HTR-8/SVneo (cell line): ENCODE measurements around the gene CD200R1L.
"Not testable (repeated sequence)": the region's sequence is repeated elsewhere in the genome, so short reads cannot be mapped to it uniquely, and the experiment has no call there.

Experiments used
- DNase-seq: peaks from one replicate; pipeline ENCODE4 v3.0.0; 2011; ENCODE audit warnings: low spot score, mixed read lengths; ENCODE audit not compliant: insufficient read length
- FAIRE-seq: peaks from 2 replicates; lab custom pipeline; 2011; peaks lifted over from hg19 to GRCh38; lab: Jason Lieb, UNC

Gene CD200R1L, protein sequence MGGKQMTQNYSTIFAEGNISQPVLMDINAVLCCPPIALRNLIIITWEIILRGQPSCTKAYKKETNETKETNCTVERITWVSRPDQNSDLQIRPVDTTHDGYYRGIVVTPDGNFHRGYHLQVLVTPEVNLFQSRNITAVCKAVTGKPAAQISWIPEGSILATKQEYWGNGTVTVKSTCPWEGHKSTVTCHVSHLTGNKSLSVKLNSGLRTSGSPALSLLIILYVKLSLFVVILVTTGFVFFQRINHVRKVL

DNA sequence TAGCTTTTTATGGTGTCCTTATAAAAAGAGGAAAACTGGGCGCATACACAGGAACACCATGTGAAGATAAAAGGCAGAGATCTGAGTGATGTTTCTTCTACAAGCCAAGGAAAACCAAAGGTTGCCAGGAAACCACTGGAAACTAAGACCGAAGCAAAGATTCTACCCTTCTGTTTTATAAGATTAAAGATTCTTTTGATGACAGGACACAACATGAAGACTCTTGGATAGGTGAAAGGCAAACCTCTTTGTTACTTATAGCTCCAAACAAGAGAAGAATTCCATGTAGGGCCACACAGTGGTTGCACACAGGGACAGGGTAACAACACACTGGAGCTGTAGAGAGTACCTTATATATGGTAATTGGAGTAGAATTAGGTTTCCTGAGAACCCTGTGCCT is at the start of gene CD200R1L:
CD200R1L (minus strand) TSS at position 101 of the 400 bp plus-strand sequence. CDS start 17,497 bp downstream, outside the sequence.
- no peak for FAIRE-seq

DNA sequence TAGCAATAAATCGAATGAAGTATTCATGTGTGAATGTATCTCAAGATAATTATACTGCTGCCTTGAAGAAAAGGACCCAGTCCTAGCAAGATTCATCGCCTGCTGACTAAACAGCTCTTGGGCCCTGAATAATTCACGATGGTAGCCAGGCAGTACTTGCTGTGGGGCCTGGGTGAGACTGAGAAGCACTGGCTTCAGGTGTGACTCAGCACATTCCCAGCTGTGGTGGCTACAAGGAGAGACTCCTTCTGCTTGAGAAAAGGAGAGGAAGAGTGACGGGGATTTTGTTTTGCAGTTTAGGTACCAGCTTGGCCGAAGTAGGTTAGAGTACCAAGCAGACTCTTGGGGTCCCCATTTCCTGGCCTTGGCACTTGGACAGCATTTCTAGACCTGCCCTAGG is 47.6 kb upstream of the CD200R1L start:
- no peak for DNase-seq
- FAIRE-seq: no peak

More for the DNA sequence above, at the start of gene CD200R1L:
- no peak for DNase-seq

DNA sequence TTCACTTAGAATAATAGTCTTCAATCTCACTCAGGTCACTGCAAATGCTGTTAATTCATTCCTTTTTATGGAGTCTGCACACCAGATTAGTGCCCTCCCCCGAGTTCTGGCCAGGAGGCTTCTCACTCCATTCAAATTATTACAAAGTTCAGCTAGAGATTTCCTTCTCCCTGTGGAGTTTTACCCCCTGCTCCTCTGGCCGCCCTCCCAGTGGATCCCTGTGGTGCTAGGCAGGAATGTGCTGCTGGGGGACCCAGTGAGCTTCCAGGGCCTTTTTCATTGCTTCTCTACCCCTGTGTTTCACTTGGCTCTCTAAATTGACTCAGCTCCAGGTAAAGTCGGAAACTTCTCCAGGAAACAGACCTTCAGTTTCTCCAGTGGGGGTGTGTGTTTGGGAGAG is 42.7 kb upstream of the CD200R1L start:
- DNase-seq (no peak), FAIRE-seq (no peak)

DNA sequence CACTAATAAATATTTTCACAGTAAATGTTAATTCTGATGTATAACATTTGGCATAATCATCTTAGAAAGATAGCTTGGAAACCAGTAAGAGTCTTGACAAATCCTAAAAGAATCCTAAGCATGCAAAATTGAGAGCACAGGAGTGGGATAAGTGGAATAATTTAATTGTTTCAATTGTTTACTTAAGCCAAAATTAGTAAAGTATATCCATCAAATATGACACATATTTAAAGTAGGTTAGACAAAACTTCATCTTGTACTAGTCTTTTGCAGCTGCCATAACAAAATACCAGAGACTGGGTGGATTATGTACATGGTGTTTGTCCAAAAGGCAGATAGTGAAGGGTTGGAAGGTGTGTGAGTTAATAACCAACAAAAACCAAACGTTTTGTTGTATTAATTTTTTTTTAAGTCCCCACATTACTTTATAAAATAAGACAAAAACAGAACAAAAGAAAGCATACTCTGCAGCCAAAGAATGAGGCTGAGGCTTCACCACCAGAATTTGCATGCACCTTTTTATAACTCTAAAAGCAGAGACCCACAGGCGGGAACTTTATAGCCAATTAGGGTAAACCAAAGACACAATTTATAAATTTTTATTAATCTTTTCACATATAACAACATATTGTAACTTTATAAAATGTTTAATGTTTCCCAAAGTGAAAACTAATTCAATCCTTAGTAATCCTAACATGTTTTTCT is 41.9 kb upstream of the CD200R1L start:
- FAIRE-seq (no peak), DNase-seq (peak; percentile 5)

DNA sequence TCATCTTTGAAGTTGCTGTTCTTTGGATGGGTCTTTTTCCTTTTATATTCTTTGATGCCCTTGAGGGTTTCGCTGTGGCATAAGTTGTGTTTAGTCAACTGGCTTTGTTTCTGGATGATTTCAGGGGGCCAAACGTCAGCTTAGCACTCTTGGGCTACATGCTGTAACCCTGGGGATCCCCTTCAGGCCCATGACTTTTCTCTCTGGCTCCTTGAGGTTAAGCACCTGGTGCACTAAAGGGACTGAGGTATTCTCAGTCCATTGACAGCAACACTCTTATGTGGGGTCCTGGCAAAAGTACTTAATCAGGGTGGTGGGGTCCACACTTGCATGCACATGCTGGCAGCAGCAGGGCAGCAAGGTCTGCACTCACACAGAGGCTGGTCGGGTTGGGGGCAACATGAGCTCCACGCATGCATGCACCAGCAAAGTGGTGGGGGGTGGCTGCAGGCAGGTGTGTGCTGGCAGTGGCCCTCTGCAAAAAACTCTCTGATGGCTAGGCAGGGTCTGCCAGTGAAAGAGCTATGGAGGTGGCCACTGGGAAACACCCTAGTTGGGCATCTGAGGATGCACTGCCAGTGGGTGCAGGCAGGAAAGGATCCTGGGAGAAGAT is 38.1 kb upstream of the CD200R1L start:
- FAIRE-seq: no peak
- DNase-seq: no peak

DNA sequence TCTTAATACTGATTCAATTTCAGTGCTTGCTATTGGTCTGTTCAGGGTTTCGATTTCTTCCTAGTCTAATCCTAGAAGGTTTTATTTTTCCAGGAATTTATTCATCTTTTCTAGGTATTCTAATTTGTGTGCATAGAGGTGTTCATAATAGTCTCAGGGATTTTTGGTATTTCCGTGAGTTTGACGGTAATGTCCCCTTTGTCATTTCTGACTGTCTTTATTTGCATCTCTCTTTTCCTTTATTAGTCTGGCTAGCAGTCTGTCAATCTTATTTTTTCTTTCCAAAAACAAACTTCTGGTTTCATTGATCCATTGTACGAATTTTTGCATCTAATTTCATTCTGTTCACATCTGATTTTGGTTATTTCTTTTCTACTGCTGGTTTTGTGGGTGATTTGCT is 35.2 kb upstream of the CD200R1L start:
- FAIRE-seq: no peak
- no peak for DNase-seq

DNA sequence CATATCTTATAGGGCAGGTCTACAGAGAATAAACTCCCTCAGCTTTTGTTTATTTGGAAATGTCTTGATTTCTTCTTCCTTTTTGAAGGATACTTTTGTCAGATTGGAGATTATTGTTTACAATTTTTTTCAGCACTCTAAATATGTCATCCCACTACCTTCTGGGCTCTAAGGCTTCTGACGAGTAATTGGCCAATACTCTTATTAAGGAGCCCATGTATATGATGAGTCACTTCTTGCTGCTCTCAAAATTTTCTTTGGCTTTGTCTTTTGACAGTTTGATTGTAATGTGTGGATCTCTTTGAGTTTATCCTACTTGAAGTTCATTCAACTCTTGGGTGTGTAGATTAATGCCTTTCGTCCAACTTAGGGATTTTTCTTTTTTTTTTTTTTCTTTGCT is 28.9 kb upstream of the CD200R1L start:
- no peak for FAIRE-seq
- no peak for DNase-seq

DNA sequence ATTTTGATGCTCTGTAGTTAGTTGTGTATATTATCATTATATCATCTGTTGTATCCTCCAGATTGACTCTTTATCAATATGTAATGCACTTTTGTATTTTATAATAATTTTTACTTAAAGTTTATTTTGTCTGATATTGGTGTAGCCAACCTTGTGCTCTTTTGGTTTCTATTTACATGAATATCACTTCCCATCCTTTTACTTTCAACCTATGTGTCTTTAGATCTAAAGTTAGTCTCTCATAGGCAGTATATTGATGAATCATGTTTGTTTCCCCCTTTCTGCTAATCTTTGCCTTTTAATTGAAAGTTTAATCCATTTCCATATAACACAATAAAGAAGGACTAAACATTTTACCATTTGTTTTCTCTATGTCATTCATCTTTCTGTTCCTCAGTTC is 28.1 kb upstream of the CD200R1L start:
- FAIRE-seq (no peak), DNase-seq (no peak)

DNA sequence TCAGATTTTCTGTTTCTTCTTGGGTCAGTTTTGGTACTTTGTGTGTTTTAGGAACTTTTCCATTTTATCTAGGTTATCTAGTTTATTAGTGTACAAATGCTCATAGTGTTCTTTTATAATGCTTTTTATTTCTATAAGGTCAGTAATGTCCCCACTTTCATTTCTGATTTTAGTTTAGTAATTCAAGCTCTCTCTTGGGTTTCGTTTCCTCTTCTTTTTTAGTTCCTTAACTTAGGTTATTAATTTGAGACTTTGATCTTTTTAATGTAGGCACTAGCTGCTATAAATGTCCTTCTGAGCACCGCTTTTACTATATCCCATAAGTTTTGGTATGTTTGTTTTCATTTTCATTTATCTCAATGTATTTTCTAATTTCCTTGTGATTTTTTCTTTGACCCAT is 27.0 kb upstream of the CD200R1L start:
- FAIRE-seq: no peak
- DNase-seq: no peak

DNA sequence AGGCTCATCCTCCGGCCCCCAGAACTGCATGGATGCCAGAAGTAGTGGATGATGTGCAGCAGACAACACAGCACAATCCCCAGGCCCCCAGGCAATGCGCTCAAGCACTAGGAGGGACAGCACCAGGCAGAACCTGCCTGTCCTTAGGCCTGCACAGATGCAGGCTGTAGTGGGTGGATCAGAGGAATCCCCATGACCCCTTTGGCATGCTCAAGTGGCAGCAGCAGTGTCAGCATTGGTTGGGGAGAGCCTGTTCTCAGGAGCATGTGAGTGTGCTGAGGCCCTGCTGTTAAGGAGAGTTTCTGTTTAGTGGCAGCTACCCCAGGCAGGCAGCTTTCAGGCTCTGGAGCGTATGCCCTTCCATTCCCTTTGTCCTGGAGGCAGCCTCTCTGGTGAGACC is 25.1 kb upstream of the CD200R1L start:
- no peak for FAIRE-seq
- no peak for DNase-seq

DNA sequence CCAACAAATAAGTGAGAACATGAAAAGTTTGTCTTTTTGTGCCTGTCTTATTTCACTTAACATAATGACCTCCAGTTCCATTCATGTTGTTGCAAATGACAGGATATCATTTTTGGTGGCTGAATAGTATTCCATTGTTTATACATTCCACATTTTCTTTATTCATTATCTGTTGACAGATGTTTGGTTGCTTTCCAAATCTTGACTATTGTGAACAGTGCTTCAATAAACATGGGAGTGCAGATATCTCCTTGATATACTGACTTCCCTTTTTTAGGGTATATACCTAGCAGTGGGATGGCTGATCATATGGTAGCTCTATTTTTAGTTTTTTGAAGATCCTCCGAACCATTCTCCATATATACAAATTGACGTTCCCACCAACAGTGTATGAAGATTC is 19.1 kb upstream of the CD200R1L start:
- no peak for DNase-seq
- FAIRE-seq: no peak

DNA sequence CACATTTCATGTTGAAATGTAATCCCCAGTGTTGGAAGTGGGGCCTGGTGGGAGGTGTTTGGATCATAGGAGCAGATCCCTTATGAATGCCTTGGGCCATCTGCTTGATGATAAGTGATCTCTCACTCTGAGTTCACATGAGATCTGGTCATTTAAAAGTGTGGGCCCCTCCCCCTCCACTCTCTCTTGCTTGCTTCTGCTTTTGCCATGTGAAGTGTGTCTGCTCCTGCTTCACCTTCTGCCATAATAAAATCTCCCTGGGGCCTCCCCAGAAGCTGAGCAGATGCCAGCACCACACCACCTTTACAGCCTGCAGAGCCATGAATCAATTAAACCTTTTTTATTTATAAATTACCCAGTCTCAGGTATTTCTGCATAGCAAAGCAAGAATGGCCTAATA is 14.2 kb upstream of the CD200R1L start:
- DNase-seq (no peak), FAIRE-seq (no peak)

DNA sequence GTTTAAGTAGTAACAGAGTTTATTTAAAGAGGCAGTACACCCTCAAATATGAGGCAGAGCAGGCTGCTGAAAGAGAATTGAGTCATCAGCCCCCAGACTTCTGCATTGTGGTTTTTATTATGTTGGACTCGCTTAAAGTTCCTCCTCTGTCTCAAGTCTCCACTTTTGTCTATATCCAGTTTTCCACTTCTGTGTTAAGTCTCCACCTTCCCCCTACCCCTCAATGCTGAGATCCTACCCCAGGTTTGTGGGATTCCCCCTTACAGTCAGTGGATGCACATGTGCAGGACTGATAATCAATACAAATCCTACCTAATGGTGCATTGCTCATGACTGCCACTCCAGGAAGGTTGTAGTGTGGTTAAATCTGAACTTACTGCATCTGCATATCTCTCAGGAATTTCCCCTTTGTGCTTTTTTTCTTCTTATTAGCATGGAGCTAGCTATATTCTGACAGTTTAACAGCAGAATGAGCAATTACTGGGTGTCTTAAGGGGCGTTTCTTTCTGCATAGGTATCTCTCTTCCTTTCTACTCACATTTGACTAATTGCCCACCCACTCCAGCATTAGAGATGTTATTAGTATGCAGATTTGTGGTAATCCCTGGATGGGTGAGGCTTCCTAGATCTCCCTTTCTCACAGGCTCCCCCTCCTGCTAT is 11.9 kb upstream of the CD200R1L start:
- DNase-seq: no peak
- no peak for FAIRE-seq

DNA sequence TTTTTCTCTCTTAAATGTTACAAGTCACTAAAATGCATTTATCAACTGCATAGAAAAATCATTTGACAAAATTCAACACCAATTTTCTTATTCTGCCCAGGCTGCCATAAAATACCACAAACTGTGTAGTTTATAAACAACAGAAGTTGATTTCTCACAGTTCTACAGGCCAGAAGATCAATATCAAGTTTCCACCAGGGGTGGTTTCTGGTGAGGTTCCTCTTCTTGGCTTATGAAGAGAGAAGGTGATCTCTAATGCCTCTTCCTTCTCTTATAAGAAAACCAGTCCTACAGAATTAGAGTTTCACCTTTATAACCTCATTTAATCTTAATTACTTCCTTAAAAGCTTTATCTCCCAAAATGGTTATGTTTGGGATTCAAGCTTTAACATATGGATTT is 10.9 kb upstream of the CD200R1L start:
- no peak for FAIRE-seq

DNA sequence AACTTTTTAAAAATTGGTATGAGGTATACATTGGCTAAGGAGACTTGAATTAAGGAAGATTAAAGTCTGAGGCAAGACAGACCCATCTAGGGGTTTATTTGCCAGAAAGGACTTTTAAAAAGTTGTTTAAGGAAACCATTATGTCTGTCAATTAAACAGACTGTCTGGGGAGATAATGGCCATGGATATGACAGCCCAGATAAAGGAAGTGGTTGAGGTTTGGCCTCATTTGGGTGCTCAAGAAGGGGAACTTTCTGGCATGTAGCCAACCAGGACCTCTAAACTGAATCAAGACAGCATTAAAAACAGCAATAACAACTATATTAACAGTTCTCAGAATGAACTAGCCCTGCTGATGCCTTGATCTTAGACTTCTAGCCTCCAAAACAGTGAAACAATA is 9.9 kb upstream of the CD200R1L start:
- FAIRE-seq (no peak), DNase-seq (no peak)

More for the DNA sequence above, 10.9 kb upstream of the CD200R1L start:
- no peak for DNase-seq

DNA sequence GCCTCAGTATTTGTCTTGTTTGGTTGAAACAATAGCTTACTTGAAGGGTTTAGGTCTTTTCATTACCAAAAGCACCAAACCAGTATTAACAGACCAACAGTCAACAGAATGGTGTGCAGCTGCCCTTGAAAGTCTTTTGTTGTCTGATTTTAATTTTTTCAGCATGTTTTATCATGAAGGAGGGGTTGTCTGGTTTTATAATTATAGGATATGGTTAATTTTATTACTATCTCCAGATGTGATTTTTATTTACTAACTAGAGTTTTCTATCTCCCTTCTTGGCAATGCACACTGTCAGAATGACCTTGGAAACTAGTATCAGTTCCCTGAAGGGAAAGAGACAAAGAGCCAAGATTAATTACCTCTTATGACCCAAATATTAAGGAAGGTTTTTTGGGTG is 9.2 kb upstream of the CD200R1L start:
- no peak for FAIRE-seq

DNA sequence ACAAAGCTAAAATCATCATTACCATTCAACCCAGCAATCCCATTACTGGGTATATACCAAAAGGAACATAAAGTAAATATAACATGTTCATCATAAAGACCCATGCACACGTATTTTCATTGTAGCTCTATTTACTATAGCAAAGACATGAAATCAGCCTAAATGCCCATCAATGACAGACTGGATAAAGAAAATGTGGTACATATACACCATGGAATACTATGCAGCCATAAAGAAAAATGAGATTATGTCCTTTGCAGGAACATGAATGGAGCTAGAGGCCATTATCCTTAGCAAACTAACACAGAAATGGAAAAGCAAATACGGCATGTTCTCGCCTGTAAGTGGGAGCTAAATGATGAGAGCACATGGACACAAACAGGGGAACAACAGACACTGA is 8.4 kb upstream of the CD200R1L start:
- FAIRE-seq, DNase-seq: not testable (repeated sequence)

More for the DNA sequence above, 9.2 kb upstream of the CD200R1L start:
- no peak for DNase-seq

DNA sequence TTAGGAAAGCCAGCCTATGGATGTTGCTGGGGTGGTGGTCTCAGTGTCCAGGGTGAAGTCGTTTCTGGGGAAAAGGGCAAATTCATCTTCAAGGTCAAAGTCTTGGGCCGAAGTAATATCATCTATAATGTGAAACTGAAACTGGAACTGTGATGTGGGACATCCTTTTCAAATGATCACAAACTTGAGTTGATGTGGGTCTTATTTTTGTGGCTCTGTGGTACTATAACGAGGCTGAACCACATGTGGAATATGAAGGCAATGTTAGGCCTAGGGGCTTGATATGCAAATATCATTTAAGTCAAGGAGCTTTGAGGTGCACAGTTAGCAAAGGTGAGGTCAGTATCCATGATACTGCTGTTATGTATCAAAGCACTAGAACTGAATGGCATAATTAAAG is 1.5 kb upstream of the CD200R1L start:
- no peak for DNase-seq
- FAIRE-seq: no peak

DNA sequence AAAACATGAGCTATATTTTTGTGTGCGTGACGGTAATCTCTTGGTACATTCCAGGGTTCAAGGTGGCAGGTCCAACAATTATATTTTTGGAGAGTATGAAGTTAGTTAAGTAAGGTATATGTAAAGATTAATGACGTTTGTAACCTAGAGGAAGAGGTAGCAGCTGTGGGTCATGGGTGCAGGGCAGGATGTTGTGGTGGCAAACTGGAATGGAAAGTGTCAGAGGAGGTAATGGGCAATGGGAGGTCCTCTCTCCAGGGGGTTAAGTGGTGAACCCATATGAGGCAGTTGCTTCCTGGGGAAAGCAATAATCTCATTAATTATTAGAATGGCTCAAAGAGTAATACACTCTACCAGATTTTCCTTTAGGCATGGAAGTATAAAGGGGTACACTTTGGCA is 1.0 kb upstream of the CD200R1L start:
- DNase-seq: no peak
- no peak for FAIRE-seq

DNA sequence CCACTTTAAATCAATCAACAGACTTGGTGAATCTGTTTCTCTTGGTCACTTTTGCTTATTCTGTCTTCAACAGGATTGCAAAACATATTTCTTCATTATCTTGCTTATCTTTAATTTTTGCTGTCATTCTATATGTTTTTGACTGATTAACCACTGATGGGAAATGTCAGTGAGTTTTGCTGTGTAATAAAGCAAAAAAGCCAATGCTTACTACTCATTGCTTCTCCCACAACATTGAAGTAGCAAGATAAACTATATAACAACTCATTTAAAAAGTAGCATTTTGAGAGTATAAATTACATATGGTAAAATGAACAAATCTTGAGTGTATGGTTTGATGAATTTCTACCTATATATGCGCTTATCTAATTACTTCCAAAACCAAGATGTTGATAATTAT is 892 bp downstream of the CD200R1L start:
- DNase-seq (no peak), FAIRE-seq (no peak)

DNA sequence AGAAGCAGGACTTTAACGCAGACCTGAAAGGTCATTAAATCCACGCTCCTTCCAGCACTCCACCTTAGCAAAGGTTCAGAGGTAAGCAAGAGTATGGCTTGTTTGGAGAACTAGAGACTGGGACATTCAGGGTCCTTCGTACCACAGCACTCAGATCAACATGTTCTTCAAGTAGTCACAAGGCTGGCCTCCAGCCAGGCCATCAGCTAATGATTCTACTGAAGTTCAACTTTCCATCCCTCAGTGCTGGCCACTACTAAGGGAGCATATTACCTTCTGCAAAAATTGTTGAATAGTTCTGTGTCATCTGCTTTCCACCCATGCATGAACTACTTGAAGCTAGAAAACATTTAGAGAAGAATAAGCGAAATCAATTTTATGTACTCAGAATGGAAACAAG is 17.6 kb downstream of the CD200R1L start:
- FAIRE-seq: no peak
- no peak for DNase-seq
